ENCODE results near the gene ANKRD12.

- TF ChIP-seq EZH2 (IDR thresholded peaks at IDR 0.05), result no peak
- no peak for TF ChIP-seq POLR2AphosphoS5 (IDR thresholded peaks at IDR 0.05; ENCODE audit: borderline replicate concordance, low read depth, low read length)
- TF ChIP-seq FOXP2 (optimal IDR thresholded peaks at IDR 0.05; ENCODE audit: control extremely low read depth, extremely low read length, insufficient read depth), result no peak
Measured at GRCh38 chr18:9182852-9183399, 46.3 kb downstream of the ANKRD12 start.
